WTC11 (cell line): ENCODE measurements around the gene HAPLN3. TPM values are rescaled to one million over a fixed set of nuclear protein-coding genes. Genes with fewer than 3 reads are reported as not detected.

ENCODE experiments used
- ATAC-seq: fragments of 200-7000 bp; cut with Tn5 transposase; 2 replicates; pipeline ENCODE4 v1.10.0; 2021; ENCODE audit warnings: mild to moderate bottlenecking, moderate library complexity
- CTCF ChIA-PET: fragments of 300-600 bp; sonication (Branson Sonifier 250); formaldehyde crosslinking; loops from one replicate; lab custom pipeline; 2021; ENCODE audit warnings: antibody characterized with exemption; lab: Charles Lee
- POLR2A ChIA-PET: fragments of 350-600 bp; sonication (Branson Sonifier 250); formaldehyde crosslinking; loops from one replicate; lab custom pipeline; 2021; ENCODE audit warnings: antibody characterized with exemption; lab: Charles Lee
- DNase-seq: peaks from one replicate; pipeline ENCODE4 v3.0.0; 2021; ENCODE audit warnings: low spot score
- H3K27ac Mint-ChIP-seq: 2 replicates; pipeline ENCODE4 v1.8.0; 2021; ENCODE audit warnings: mixed read lengths
- H3K27me3 Mint-ChIP-seq: 2 replicates; pipeline ENCODE4 v1.8.0; 2021; ENCODE audit warnings: low read depth, mild to moderate bottlenecking, moderate library complexity, mixed read lengths
- H3K36me3 Mint-ChIP-seq: 2 replicates; pipeline ENCODE4 v1.8.0; 2021; ENCODE audit warnings: mixed read lengths
- H3K4me1 Mint-ChIP-seq: 2 replicates; pipeline ENCODE4 v1.8.0; 2022; ENCODE audit warnings: mixed read lengths
- H3K4me3 Mint-ChIP-seq: 2 replicates; pipeline ENCODE4 v1.8.0; 2021; ENCODE audit warnings: mild to moderate bottlenecking, moderate library complexity, mixed read lengths
- H3K9me3 Mint-ChIP-seq: 2 replicates; pipeline ENCODE4 v1.8.0; 2021; ENCODE audit warnings: mixed read lengths
- FOXK1 ChIP-seq: sonication (generic); formaldehyde crosslinking; IDR thresholded peaks from 2 replicates; pipeline ENCODE4 v1.8.0; 2022; ENCODE audit warnings: mild to moderate bottlenecking, moderate library complexity, missing genetic modification reagents
- IRF2 ChIP-seq: sonication (generic); formaldehyde crosslinking; IDR thresholded peaks from 2 replicates; pipeline ENCODE4 v1.8.0; 2022; ENCODE audit warnings: low read depth, missing genetic modification reagents, borderline replicate concordance
- JUN ChIP-seq: sonication (generic); formaldehyde crosslinking; IDR thresholded peaks from 2 replicates; pipeline ENCODE4 v1.8.0; 2023; ENCODE audit warnings: mild to moderate bottlenecking, missing genetic modification reagents
- NR1H2 ChIP-seq: sonication (generic); formaldehyde crosslinking; IDR thresholded peaks from 2 replicates; pipeline ENCODE4 v1.9.0; 2021; ENCODE audit warnings: mild to moderate bottlenecking, moderate library complexity, missing genetic modification reagents
- OVOL2 ChIP-seq: fragments of 250-450 bp; sonication (Bioruptor Pico); IDR thresholded peaks from 2 replicates; pipeline ENCODE4 v1.9.0; 2021; ENCODE audit warnings: mild to moderate bottlenecking, borderline replicate concordance
- PREB ChIP-seq: sonication (generic); formaldehyde crosslinking; IDR thresholded peaks from 2 replicates; pipeline ENCODE4 v1.8.1; 2022; ENCODE audit warnings: mild to moderate bottlenecking, missing genetic modification reagents, moderate library complexity, borderline replicate concordance
- PRRX2 ChIP-seq: fragments of 250-450 bp; sonication (Bioruptor Pico); IDR thresholded peaks from 2 replicates; pipeline ENCODE4 v1.8.0; 2021; ENCODE audit warnings: mild to moderate bottlenecking
- ZNF121 ChIP-seq: sonication (generic); formaldehyde crosslinking; IDR thresholded peaks from 2 replicates; pipeline ENCODE4 v1.8.0; 2023; ENCODE audit warnings: missing genetic modification reagents
- ZNF416 ChIP-seq: fragments of 250-450 bp; sonication (Bioruptor Pico); IDR thresholded peaks from 2 replicates; pipeline ENCODE4 v1.9.0; 2021; ENCODE audit warnings: mild to moderate bottlenecking, inconsistent platforms
- total RNA-seq: library from RNA; stranded (reverse); gene quantifications from 3 replicates; pipeline ENCODE4 v1.2.3, GENCODE V29; 2021
- TF ChIP-seq, protein P1 (sequence below): sonication (generic); formaldehyde crosslinking; conservative IDR thresholded peaks from 2 replicates; pipeline ENCODE4 v1.8.1; 2023; ENCODE audit warnings: mild to moderate bottlenecking, low read depth, missing genetic modification reagents, moderate library complexity
- TF ChIP-seq, protein P2 (sequence below): sonication (generic); formaldehyde crosslinking; IDR thresholded peaks from 2 replicates; pipeline ENCODE4 v1.8.1; 2023; ENCODE audit warnings: mild to moderate bottlenecking, missing genetic modification reagents
- TF ChIP-seq, protein P3 (sequence below): sonication (generic); formaldehyde crosslinking; IDR thresholded peaks from 2 replicates; pipeline ENCODE4 v1.8.0; 2023; ENCODE audit warnings: missing genetic modification reagents
- TF ChIP-seq, protein P4 (sequence below): sonication (generic); formaldehyde crosslinking; IDR thresholded peaks from 2 replicates; pipeline ENCODE4 v1.8.1; 2023; ENCODE audit warnings: mild to moderate bottlenecking, missing genetic modification reagents, borderline replicate concordance

The HAPLN3 gene
- total RNA-seq, 1 experiment from 2014 or later, result 50.6 TPM

DNA sequence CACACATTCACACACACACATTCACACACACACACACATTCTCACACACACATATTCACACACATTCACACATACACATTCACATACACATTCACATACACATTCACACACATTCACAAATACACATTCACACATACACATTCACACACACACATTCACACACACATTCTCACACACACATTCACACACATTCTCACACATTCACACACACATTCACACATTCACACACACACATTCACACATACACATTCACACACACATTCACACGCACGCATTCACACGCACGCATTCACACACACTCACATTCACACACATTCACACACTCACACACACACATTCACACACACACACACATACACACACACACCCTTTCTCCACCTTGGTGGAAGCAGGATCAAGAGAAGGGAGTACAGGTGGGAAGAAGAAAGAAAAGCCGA is 5.7 kb upstream of the HAPLN3 start:
- H3K4me3 Mint-ChIP-seq, result no peak overlapping the region
- peak overlapping the region; percentile 79 for H3K27ac Mint-ChIP-seq
- DNase-seq, result no peak
- POLR2A ChIA-PET, result interaction anchor here (0.5 to 2.1 kb wide), 2 partner anchors 93 to 154 kb away, joined by 4 to 5 read pairs; no protein-coding TSS in a partner anchor
- TF ChIP-seq ZNF121 (CRISPR knock-in tag), result no peak
- TF ChIP-seq FOXK1 (CRISPR knock-in tag), result no peak
- TF ChIP-seq, protein P1, sequence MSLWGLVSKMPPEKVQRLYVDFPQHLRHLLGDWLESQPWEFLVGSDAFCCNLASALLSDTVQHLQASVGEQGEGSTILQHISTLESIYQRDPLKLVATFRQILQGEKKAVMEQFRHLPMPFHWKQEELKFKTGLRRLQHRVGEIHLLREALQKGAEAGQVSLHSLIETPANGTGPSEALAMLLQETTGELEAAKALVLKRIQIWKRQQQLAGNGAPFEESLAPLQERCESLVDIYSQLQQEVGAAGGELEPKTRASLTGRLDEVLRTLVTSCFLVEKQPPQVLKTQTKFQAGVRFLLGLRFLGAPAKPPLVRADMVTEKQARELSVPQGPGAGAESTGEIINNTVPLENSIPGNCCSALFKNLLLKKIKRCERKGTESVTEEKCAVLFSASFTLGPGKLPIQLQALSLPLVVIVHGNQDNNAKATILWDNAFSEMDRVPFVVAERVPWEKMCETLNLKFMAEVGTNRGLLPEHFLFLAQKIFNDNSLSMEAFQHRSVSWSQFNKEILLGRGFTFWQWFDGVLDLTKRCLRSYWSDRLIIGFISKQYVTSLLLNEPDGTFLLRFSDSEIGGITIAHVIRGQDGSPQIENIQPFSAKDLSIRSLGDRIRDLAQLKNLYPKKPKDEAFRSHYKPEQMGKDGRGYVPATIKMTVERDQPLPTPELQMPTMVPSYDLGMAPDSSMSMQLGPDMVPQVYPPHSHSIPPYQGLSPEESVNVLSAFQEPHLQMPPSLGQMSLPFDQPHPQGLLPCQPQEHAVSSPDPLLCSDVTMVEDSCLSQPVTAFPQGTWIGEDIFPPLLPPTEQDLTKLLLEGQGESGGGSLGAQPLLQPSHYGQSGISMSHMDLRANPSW (CRISPR knock-in tag), result no peak
- TF ChIP-seq, protein P2, sequence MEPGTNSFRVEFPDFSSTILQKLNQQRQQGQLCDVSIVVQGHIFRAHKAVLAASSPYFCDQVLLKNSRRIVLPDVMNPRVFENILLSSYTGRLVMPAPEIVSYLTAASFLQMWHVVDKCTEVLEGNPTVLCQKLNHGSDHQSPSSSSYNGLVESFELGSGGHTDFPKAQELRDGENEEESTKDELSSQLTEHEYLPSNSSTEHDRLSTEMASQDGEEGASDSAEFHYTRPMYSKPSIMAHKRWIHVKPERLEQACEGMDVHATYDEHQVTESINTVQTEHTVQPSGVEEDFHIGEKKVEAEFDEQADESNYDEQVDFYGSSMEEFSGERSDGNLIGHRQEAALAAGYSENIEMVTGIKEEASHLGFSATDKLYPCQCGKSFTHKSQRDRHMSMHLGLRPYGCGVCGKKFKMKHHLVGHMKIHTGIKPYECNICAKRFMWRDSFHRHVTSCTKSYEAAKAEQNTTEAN (CRISPR knock-in tag), result peak; percentile 84; the same call in 1 of the 2 replicates
- TF ChIP-seq, protein P3, sequence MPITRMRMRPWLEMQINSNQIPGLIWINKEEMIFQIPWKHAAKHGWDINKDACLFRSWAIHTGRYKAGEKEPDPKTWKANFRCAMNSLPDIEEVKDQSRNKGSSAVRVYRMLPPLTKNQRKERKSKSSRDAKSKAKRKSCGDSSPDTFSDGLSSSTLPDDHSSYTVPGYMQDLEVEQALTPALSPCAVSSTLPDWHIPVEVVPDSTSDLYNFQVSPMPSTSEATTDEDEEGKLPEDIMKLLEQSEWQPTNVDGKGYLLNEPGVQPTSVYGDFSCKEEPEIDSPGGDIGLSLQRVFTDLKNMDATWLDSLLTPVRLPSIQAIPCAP (CRISPR knock-in tag), result no peak
- TF ChIP-seq ZNF416, result no peak
- TF ChIP-seq PRRX2, result no peak
- peaks cover 75% of the 10 kb centered on the region for H3K36me3 Mint-ChIP-seq
- no peaks in the 10 kb centered on the region; the same call in 1 of the 2 replicates for H3K27me3 Mint-ChIP-seq
- ATAC-seq, result no peak
- peaks cover 65% of the 10 kb centered on the region for H3K4me1 Mint-ChIP-seq
- CTCF ChIA-PET, result interaction anchor here (0.6 to 1.1 kb wide), 3 partner anchors 10 to 172 kb away, joined by 3 to 4 read pairs (median 3); no protein-coding TSS in a partner anchor
- no peaks in the 10 kb centered on the region for H3K9me3 Mint-ChIP-seq

DNA sequence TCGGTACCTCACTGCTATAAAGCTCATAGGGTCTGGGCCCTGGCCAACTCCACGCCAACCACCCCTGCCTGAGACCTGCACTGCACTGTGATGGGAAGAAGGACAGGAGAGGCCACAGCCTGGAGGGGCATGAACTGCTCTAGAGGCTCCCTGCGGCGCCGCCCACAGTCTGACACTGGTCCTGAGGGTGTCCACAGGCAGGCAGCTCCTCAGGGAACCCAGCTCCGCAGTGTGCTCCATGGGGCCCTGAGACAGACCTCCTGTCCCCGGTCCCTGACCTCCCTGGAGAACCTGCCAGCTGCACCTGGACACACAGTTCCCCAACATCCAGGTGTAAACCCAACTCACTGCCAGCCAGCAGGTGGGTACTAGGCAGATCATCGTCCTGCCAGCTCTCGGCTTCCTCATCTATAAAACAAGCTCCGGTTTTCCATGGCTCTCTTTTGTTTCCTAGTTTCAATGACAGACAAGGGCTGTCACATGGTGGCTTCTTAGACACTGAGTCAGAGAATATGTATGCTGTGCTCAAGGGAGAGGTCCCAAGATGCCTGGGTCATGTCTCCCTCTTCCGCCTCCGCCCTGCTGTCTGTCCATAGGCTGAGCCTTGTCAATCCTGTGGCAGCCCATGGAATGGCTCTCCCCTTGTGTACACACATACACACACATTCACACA is 5.1 kb upstream of the HAPLN3 start:
- no peak overlapping the region for H3K4me3 Mint-ChIP-seq
- H3K36me3 Mint-ChIP-seq, result peaks cover 69% of the 10 kb centered on the region
- TF ChIP-seq PREB, result no peak
- TF ChIP-seq NR1H2 (CRISPR knock-in tag), result no peak
- H3K27me3 Mint-ChIP-seq, result no peaks in the 10 kb centered on the region; the same call in 1 of the 2 replicates
- DNase-seq (no peak), ATAC-seq (no peak)
- peaks cover 64% of the 10 kb centered on the region for H3K4me1 Mint-ChIP-seq
- H3K9me3 Mint-ChIP-seq, result no peaks in the 10 kb centered on the region
- POLR2A ChIA-PET, result interaction anchor here (0.5 to 2.1 kb wide), 5 partner anchors 94 to 155 kb away, joined by 3 to 5 read pairs (median 4); no protein-coding TSS in a partner anchor
- CTCF ChIA-PET, result interaction anchor here (1.0 kb wide), 1 partner anchor 22 kb away, joined by 3 read pairs; no protein-coding TSS in a partner anchor
- peak overlapping the region; percentile 79; the same call in 1 of the 2 replicates for H3K27ac Mint-ChIP-seq

- DNase-seq (no peak), ATAC-seq (no peak)
- POLR2A ChIA-PET, result interaction anchor here (0.5 to 0.9 kb wide), 2 partner anchors 12 to 100 kb away, joined by 3 to 4 read pairs; no protein-coding TSS in a partner anchor
- H3K27ac Mint-ChIP-seq, result no peak overlapping the region
- H3K27me3 Mint-ChIP-seq, result 0 out of 2 replicates have a peak, but pooled peaks cover 2% of the 10 kb centered on the region
- no peak overlapping the region for H3K4me3 Mint-ChIP-seq
- peaks cover 54% of the 10 kb centered on the region for H3K4me1 Mint-ChIP-seq
- H3K36me3 Mint-ChIP-seq, result peaks cover 57% of the 10 kb centered on the region
- CTCF ChIA-PET, result no interaction called here
- H3K9me3 Mint-ChIP-seq, result no peaks in the 10 kb centered on the region
- TF ChIP-seq IRF2 (CRISPR knock-in tag) (no peak), PRRX2 (no peak), OVOL2 (CRISPR knock-in tag) (no peak), JUN (CRISPR knock-in tag) (no peak)
- TF ChIP-seq, protein P1 (CRISPR knock-in tag), result no peak
- TF ChIP-seq, protein P4, sequence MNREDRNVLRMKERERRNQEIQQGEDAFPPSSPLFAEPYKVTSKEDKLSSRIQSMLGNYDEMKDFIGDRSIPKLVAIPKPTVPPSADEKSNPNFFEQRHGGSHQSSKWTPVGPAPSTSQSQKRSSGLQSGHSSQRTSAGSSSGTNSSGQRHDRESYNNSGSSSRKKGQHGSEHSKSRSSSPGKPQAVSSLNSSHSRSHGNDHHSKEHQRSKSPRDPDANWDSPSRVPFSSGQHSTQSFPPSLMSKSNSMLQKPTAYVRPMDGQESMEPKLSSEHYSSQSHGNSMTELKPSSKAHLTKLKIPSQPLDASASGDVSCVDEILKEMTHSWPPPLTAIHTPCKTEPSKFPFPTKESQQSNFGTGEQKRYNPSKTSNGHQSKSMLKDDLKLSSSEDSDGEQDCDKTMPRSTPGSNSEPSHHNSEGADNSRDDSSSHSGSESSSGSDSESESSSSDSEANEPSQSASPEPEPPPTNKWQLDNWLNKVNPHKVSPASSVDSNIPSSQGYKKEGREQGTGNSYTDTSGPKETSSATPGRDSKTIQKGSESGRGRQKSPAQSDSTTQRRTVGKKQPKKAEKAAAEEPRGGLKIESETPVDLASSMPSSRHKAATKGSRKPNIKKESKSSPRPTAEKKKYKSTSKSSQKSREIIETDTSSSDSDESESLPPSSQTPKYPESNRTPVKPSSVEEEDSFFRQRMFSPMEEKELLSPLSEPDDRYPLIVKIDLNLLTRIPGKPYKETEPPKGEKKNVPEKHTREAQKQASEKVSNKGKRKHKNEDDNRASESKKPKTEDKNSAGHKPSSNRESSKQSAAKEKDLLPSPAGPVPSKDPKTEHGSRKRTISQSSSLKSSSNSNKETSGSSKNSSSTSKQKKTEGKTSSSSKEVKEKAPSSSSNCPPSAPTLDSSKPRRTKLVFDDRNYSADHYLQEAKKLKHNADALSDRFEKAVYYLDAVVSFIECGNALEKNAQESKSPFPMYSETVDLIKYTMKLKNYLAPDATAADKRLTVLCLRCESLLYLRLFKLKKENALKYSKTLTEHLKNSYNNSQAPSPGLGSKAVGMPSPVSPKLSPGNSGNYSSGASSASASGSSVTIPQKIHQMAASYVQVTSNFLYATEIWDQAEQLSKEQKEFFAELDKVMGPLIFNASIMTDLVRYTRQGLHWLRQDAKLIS (CRISPR knock-in tag), result no peak
- TF ChIP-seq, protein P3 (CRISPR knock-in tag), result no peak
These were observed 3.9 kb upstream of the HAPLN3 start for GRCh38 chr15:88899251-88899650.
